A673 (cell line): ENCODE results near the gene RTN4IP1. TPM values are rescaled to one million over a fixed set of nuclear protein-coding genes. Genes with fewer than 3 reads are reported as not detected.
"Not testable (repeated sequence)": the region's sequence is repeated elsewhere in the genome, so short reads cannot be mapped to it uniquely, and the experiment has no call there.

Source experiments
- BruUV-seq: library from RNA; stranded (reverse); fragments of 400-500 nt; replicated peaks from 2 replicates; lab custom pipeline; 2021; lab: Mats Ljungman, UMichigan
- CTCF ChIA-PET: fragments of 300-600 bp; sonication (Branson Sonifier 250); formaldehyde crosslinking; loops from one replicate; lab custom pipeline; 2022; ENCODE audit warnings: antibody characterized with exemption; lab: Charles Lee
- POLR2A ChIA-PET: fragments of 300-600 bp; sonication (Branson Sonifier 250); formaldehyde crosslinking; loops from one replicate; lab custom pipeline; 2022; ENCODE audit warnings: antibody characterized with exemption; ENCODE audit not compliant: low non-redundant PET; lab: Charles Lee
- DNase-seq: peaks from one replicate; pipeline ENCODE4 v3.0.0-alpha.2; 2015; ENCODE audit warnings: low spot score
- H3K27ac ChIP-seq: fragments of 200-600 bp; sonication (generic); 2 replicates; pipeline ENCODE4 v1.5.1; 2016; ENCODE audit warnings: mixed run types, low read depth, mild to moderate bottlenecking, mixed read lengths, antibody characterized with exemption, low read length; ENCODE audit not compliant: poor library complexity, severe bottlenecking
- H3K27me3 ChIP-seq: fragments of 200-600 bp; sonication (generic); replicated peaks from 2 replicates; pipeline ENCODE4 v1.6.1; 2017; ENCODE audit warnings: mixed run types, low read depth, mild to moderate bottlenecking, mixed read lengths, antibody characterized with exemption, low read length; ENCODE audit not compliant: insufficient read depth, poor library complexity
- H3K36me3 ChIP-seq: fragments of 200-600 bp; sonication (generic); 2 replicates; pipeline ENCODE4 v1.6.1; 2016; ENCODE audit warnings: mixed run types, mild to moderate bottlenecking, mixed read lengths, antibody characterized with exemption, low read length; ENCODE audit not compliant: insufficient read depth, poor library complexity, severe bottlenecking
- H3K4me1 ChIP-seq: fragments of 200-600 bp; sonication (generic); 2 replicates; pipeline ENCODE4 v1.6.1; 2017; ENCODE audit warnings: mixed run types, mild to moderate bottlenecking, mixed read lengths, antibody characterized with exemption, low read length; ENCODE audit not compliant: insufficient read depth, poor library complexity, severe bottlenecking
- H3K4me3 ChIP-seq: fragments of 200-600 bp; sonication (generic); 2 replicates; pipeline ENCODE4 v1.5.1; 2016; ENCODE audit warnings: low read depth, mixed run types, mild to moderate bottlenecking, mixed read lengths, low read length; ENCODE audit not compliant: poor library complexity, severe bottlenecking
- H3K9me3 ChIP-seq: fragments of 200-600 bp; sonication (generic); 2 replicates; pipeline ENCODE4 v1.6.1; 2016; ENCODE audit warnings: mixed run types, low read depth, mild to moderate bottlenecking, mixed read lengths, antibody characterized with exemption, low read length; ENCODE audit not compliant: poor library complexity, severe bottlenecking
- EZH2 ChIP-seq: fragments of 200-600 bp; sonication (generic); IDR thresholded peaks from 2 replicates; pipeline ENCODE4 v1.6.1; 2017; ENCODE audit warnings: borderline replicate concordance, low read depth, mild to moderate bottlenecking, mixed read lengths, antibody characterized with exemption, low read length; ENCODE audit not compliant: poor library complexity, severe bottlenecking
- intact Hi-C: fragments of 100-400 bp; cut with micrococcal nuclease; formaldehyde crosslinking; loops from one replicate; pipeline ENCODE4 v1.10.0; 2022; ENCODE audit not compliant: unreplicated experiment
- total RNA-seq: library from RNA; stranded (reverse); gene quantifications from 2 replicates; pipeline ENCODE4 v1.2.3, GENCODE V29; 2021
- TF ChIP-seq, protein P1 (sequence below): fragments of 300-800, 200-600 bp; sonication (generic); conservative IDR thresholded peaks from 2 replicates; pipeline ENCODE4 v1.5.1; 2017; ENCODE audit warnings: low read depth, mild to moderate bottlenecking, antibody characterized with exemption, low read length, moderate library complexity, mixed read lengths

The RTN4IP1 gene
- total RNA-seq, 1 experiment from 2014 or later, result 15.7 TPM

GRCh38 chr6:106600329-106600728, 29.0 kb downstream of the RTN4IP1 start:
- TF ChIP-seq EZH2, result no peak
- TF ChIP-seq, protein P1, sequence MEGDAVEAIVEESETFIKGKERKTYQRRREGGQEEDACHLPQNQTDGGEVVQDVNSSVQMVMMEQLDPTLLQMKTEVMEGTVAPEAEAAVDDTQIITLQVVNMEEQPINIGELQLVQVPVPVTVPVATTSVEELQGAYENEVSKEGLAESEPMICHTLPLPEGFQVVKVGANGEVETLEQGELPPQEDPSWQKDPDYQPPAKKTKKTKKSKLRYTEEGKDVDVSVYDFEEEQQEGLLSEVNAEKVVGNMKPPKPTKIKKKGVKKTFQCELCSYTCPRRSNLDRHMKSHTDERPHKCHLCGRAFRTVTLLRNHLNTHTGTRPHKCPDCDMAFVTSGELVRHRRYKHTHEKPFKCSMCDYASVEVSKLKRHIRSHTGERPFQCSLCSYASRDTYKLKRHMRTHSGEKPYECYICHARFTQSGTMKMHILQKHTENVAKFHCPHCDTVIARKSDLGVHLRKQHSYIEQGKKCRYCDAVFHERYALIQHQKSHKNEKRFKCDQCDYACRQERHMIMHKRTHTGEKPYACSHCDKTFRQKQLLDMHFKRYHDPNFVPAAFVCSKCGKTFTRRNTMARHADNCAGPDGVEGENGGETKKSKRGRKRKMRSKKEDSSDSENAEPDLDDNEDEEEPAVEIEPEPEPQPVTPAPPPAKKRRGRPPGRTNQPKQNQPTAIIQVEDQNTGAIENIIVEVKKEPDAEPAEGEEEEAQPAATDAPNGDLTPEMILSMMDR, result no peak
- Histone ChIP-seq H3K4me3 (no peak overlapping the region), H3K4me1 (no peaks in the 10 kb centered on the region), H3K27me3 (no peaks in the 10 kb centered on the region), H3K36me3 (peaks cover 3% of the 10 kb centered on the region), H3K9me3 (no peaks in the 10 kb centered on the region), H3K27ac (no peak overlapping the region)
- intact Hi-C loops, result no loop called here
- no TSS peak for BruUV-seq
- no peak for DNase-seq
- POLR2A ChIA-PET, result no interaction called here
- CTCF ChIA-PET, result no interaction called here

- Histone ChIP-seq H3K4me1 (no peaks in the 10 kb centered on the region), H3K36me3 (peaks cover 3% of the 10 kb centered on the region), H3K9me3 (no peaks in the 10 kb centered on the region), H3K4me3 (no peak overlapping the region), H3K27me3 (no peaks in the 10 kb centered on the region), H3K27ac (no peak overlapping the region)
- TF ChIP-seq EZH2, result no peak
- TF ChIP-seq, protein P1, result no peak
- ChIA-PET POLR2A (no interaction called here), CTCF (no interaction called here)
- intact Hi-C loops, result no loop called here
- BruUV-seq, result no TSS peak
- DNase-seq, result no peak
Measured at GRCh38 chr6:106599440-106599839, 29.9 kb downstream of the RTN4IP1 start.

DNA sequence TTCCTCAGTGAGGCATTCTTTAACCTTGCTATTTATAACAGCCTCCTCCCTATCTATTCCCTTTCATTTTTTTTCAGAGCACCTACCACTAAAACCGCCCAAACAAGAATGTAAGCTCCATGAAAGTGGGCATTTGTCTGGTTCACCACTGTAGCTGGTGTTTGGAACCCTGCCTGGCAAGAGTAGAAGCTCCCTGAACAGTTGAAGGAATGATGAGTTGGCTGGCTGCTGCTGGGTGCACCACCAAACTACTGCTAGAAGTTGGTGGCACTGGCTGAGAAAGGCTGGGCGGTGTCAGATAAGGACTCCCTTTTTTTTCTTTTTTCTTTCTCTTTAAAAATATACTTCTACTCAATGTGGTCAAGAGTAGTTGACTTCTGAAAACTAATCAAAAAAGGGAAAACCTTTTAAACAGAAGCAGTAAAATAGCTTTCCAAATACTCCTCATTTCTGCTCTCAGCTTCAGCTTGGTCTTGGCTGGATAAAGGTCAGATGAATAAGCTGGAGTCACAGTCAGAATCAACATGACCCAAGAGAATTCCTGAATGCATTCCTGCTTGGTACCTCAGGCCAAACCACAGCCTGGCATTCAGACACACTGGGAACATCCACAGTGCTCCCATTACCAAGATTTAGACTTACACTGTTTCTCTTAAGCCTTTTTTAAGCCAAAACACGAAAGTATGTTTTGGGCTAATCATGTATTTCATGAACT, 38.0 kb downstream of the RTN4IP1 start:
- Histone ChIP-seq H3K27me3 (no peaks in the 10 kb centered on the region), H3K4me3 (no peak overlapping the region), H3K9me3 (no peaks in the 10 kb centered on the region), H3K27ac (no peak overlapping the region), H3K36me3 (no peaks in the 10 kb centered on the region), H3K4me1 (no peaks in the 10 kb centered on the region)
- ChIA-PET CTCF (no interaction called here), POLR2A (no interaction called here)
- BruUV-seq, result no TSS peak
- TF ChIP-seq EZH2, result no peak
- TF ChIP-seq, protein P1, result no peak
- intact Hi-C loops, result no loop called here
- DNase-seq, result no peak

DNA sequence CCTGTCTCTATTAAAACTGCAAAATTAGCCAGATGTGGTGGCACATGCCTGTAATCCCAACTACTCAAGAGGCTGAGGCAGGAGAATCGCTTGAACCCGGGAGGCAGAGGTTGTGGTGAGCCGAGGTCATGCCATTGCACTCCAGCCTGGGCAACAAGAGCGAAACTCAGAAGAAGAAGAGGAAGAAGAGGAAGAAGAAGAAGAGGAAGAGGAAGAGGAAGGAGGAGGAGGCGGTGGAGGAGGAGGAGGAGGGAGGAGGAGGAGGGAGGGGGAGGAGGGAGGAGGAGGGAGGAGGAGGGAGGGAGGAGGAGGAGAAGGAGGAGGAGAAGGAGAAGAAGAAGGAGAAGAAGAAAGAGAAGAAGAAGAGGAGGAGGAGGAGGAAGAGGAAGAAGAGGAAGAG, 40.4 kb downstream of the RTN4IP1 start:
- H3K36me3 ChIP-seq, intact Hi-C loops, CTCF ChIA-PET, H3K4me3 ChIP-seq, H3K27me3 ChIP-seq, H3K4me1 ChIP-seq, H3K27ac ChIP-seq, POLR2A ChIA-PET, H3K9me3 ChIP-seq, BruUV-seq, DNase-seq: not testable (repeated sequence)
